NCI-H524 treated with DMSO at 0.1 percent for 48 hours (cell line): Measurements from ENCODE around the gene CCDC14.
A peak's percentile ranks its signal among the peaks of the same experiment; 100 is the strongest.
"Not testable (repeated sequence)": the region's sequence is repeated elsewhere in the genome, so short reads cannot be mapped to it uniquely, and the experiment has no call there.

ENCODE experiments used
- DNase-seq: peaks from one replicate; lab custom pipeline; 2025; lab: John Stamatoyannopoulos, UW

Gene CCDC14

GRCh38 chr3:123899300-123899865 is 61.6 kb downstream of the CCDC14 start:
- DNase-seq: no peak

GRCh38 chr3:123893012-123893411 is 68.0 kb downstream of the CCDC14 start:
- DNase-seq: no peak

- DNase-seq: no peak
Observed at GRCh38 chr3:123892195-123892594, 68.8 kb downstream of the CCDC14 start.

- DNase-seq: not testable (repeated sequence)
Observed at GRCh38 chr3:123890991-123891390, 70.0 kb downstream of the CCDC14 start.

GRCh38 chr3:123890162-123890561 is 70.9 kb downstream of the CCDC14 start:
- not testable (repeated sequence) for DNase-seq

- DNase-seq: no peak
Observed at GRCh38 chr3:123884993-123885392, 76.0 kb downstream of the CCDC14 start.

- DNase-seq: peak; percentile 84
Observed at GRCh38 chr3:123884203-123884831, 76.7 kb downstream of the CCDC14 start, which contains the start of gene MYLK. Gene MYLK, minus strand, starts transcription at chr3:123884332. Its CDS starts 90,491 bp downstream, at chr3:123793841.

GRCh38 chr3:123883701-123884202 is 77.3 kb downstream of the CCDC14 start:
- no peak for DNase-seq

- DNase-seq: peak; percentile 54
Observed at GRCh38 chr3:123883111-123883510, 77.9 kb downstream of the CCDC14 start.

GRCh38 chr3:123881771-123882170 is 79.3 kb downstream of the CCDC14 start:
- DNase-seq: peak; percentile 83

GRCh38 chr3:123880998-123881561 is 79.9 kb downstream of the CCDC14 start:
- DNase-seq: no peak

- DNase-seq: no peak
Observed at GRCh38 chr3:123878807-123879206, 82.2 kb downstream of the CCDC14 start.

- no peak for DNase-seq
Observed at GRCh38 chr3:123877965-123878364, 83.1 kb downstream of the CCDC14 start.

GRCh38 chr3:123877466-123877865 is 83.6 kb downstream of the CCDC14 start:
- no peak for DNase-seq

- no peak for DNase-seq
Observed at GRCh38 chr3:123876858-123877257, 84.2 kb downstream of the CCDC14 start.

GRCh38 chr3:123872621-123873020 is 88.4 kb downstream of the CCDC14 start:
- no peak for DNase-seq

GRCh38 chr3:123871946-123872345 is 89.1 kb downstream of the CCDC14 start:
- no peak for DNase-seq

GRCh38 chr3:123870033-123870432 is 91.0 kb downstream of the CCDC14 start:
- no peak for DNase-seq

- DNase-seq: no peak
Observed at GRCh38 chr3:123869165-123869564, 91.9 kb downstream of the CCDC14 start.

GRCh38 chr3:123864706-123865105 is 96.3 kb downstream of the CCDC14 start:
- DNase-seq: no peak
